Measurements from ENCODE around the gene ZP1.

Gene ZP1

DNA sequence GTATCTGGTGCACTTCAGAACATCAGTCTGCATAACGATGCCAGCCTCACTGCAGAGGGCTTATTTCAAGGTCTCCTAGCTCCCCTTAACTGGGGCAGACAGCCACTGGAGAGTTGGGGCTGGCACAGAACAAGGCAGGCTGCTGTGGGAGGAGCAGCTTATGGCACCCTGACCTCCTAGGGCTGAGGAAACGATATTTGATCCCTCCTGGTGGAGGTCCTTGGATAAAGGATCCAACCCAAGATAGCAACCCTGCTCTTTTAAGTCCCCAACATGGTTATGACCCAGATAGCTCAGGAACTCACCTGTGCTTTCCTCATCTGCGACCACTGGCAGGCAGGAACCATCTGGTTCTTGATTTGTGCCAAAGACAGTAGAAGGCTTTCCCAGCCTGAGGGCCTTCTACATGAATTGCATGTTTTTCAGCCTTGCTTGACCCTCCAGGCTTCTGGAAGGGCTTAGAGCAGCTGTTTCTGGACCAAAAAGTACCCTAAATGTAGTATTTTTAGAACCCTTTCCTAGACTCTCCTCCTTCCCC, 49.4 kb downstream of the ZP1 start:
- no peak for DNase-seq (ENCODE audit: low read depth)
- TF ChIP-seq, protein P1, sequence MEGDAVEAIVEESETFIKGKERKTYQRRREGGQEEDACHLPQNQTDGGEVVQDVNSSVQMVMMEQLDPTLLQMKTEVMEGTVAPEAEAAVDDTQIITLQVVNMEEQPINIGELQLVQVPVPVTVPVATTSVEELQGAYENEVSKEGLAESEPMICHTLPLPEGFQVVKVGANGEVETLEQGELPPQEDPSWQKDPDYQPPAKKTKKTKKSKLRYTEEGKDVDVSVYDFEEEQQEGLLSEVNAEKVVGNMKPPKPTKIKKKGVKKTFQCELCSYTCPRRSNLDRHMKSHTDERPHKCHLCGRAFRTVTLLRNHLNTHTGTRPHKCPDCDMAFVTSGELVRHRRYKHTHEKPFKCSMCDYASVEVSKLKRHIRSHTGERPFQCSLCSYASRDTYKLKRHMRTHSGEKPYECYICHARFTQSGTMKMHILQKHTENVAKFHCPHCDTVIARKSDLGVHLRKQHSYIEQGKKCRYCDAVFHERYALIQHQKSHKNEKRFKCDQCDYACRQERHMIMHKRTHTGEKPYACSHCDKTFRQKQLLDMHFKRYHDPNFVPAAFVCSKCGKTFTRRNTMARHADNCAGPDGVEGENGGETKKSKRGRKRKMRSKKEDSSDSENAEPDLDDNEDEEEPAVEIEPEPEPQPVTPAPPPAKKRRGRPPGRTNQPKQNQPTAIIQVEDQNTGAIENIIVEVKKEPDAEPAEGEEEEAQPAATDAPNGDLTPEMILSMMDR (conservative IDR thresholded peaks at IDR 0.05; ENCODE audit: control insufficient read depth, insufficient read depth, low read depth, low read length) = no peak
- H3K4me3 ChIP-seq (ENCODE audit: control insufficient read depth, low read depth, low read length) = no peak overlapping the region

DNA sequence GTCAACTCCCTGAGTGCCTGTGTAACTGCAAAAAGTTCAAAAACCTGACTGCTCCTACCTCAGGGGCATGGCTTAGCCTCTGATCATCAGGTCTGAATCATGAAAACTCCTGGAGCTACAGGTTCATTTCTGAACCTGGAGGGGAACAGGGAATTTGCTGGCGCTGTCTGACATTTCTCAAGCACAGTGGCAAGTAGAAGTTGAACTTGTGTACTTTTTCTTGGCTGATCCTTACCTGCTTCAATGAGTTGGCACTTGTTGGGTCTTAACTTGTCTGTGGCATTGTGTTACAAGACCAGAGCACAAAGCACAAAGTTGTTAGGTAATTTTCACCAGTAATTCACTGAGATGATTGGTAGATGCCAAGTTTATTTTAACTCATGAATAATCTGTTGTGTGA, 49.9 kb downstream of the ZP1 start:
- DNase-seq (ENCODE audit: low read depth) = no peak
- H3K4me3 ChIP-seq (ENCODE audit: control insufficient read depth, low read depth, low read length) = no peak overlapping the region
- TF ChIP-seq, protein P1 (conservative IDR thresholded peaks at IDR 0.05; ENCODE audit: control insufficient read depth, insufficient read depth, low read depth, low read length) = no peak

DNA sequence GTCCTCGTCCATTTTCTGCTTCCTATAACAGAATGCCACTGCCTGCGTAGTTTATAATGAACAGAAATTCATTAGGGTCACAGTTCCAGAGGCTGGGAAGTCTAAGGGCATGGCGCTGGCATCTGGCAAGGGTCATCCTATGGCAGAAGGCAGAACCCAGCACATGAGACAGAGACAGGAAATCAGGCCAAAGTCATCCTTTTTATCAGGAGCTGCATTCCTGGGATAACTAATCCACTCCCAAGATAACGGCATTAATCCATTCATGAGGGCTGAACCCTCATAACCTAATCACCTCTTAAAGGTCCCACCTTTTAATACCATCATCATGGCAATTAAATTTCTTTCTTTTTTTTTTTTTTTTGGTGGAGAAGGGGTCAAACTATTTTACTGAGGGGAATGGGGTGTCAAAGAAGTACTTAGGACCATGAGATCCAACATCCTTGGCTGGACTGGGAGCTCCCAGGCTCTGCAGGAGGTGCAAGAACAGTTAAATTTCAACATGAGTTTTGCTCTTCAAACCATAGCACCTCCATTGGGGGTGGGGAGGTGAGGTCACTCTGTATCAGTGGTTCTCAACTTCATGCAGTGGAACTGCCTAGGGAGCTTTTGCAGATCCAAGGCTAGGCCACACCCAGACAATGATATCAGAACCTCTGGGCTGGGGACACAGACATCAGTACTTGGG, 51.1 kb downstream of the ZP1 start:
- no peak overlapping the region for H3K4me3 ChIP-seq (ENCODE audit: control insufficient read depth, low read depth, low read length)
- DNase-seq (ENCODE audit: low read depth) = no peak
- TF ChIP-seq, protein P1 (conservative IDR thresholded peaks at IDR 0.05; ENCODE audit: control insufficient read depth, insufficient read depth, low read depth, low read length) = no peak

DNA sequence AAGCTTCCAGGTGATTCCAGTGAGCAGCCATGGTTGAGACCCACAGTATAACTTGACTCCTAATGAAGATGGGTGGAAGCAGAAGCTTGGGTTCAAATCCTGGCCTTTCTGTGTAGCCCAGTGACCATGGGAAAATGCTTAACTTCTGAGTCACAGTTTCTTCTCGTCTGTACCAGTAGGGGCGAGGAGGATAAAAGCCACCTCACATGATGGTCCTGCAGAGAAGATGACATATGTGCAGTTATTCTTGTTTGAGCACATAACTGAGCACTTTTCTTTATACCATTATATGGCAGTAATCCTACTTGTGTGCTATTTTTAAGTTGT, 51.6 kb downstream of the ZP1 start:
- TF ChIP-seq, protein P1 (conservative IDR thresholded peaks at IDR 0.05; ENCODE audit: control insufficient read depth, insufficient read depth, low read depth, low read length) = no peak
- no peak overlapping the region for H3K4me3 ChIP-seq (ENCODE audit: control insufficient read depth, low read depth, low read length)
- DNase-seq (ENCODE audit: low read depth) = peak; percentile 42

DNA sequence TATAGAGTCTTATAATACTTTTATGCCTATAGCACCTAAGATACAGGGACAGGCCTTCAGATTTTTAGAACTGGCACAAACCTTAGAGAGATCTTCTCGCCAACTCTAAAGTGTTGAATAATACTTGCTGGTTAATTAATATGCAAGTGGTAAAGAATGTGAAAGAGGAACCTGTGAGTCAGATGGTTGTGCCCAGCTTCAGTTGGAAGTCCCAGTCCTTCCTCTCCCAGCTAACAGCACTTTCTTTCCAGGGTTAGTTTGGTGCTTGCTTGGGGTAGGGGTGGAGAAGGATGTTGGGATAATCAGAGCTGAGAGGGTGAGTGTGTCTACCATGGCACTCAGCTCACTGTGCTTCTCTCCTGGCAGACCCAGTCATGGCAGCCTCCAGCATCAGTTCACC, 52.0 kb downstream of the ZP1 start:
- no peak for DNase-seq (ENCODE audit: low read depth)
- no peak overlapping the region for H3K4me3 ChIP-seq (ENCODE audit: control insufficient read depth, low read depth, low read length)
- TF ChIP-seq, protein P1 (conservative IDR thresholded peaks at IDR 0.05; ENCODE audit: control insufficient read depth, insufficient read depth, low read depth, low read length) = no peak

DNA sequence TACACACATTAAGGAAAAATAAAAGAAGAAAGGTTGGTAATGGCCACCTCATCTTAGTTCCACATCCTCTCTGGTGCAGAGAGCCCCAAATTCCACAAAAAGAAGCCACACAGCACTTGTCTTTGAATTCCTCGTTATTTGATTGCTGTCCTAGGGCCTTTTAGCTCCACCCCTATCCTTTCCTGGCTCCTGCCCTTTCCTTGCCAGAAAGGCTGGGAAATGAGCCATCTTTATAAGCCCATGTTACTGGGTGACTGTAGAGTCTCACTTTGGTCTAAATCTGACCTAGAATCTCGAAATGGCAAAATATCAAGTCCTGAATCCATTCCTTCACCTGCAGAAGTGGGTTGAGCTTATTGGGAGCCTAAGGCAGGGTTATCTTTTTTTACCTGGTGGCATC, 52.6 kb downstream of the ZP1 start:
- DNase-seq (ENCODE audit: low read depth) = no peak
- no peak overlapping the region for H3K4me3 ChIP-seq (ENCODE audit: control insufficient read depth, low read depth, low read length)
- TF ChIP-seq, protein P1 (conservative IDR thresholded peaks at IDR 0.05; ENCODE audit: control insufficient read depth, insufficient read depth, low read depth, low read length) = no peak

All from fibroblast of mammary gland (primary cell).